Stimulated activated CD4-positive, alpha-beta T cell treated with anti-CD3 and anti-CD28 coated beads, Interleukin-15, amount 100 ng/mL, for 24 hours (primary cell): ENCODE data around the gene OR10D3.
"Not testable (repeated sequence)": the region's sequence is repeated elsewhere in the genome, so short reads cannot be mapped to it uniquely, and the experiment has no call there.

Experiments used
- DNase-seq: peaks from one replicate; pipeline ENCODE4 v3.0.0-alpha.2; 2020

OR10D3 gene

GRCh38 chr11:124195189-124195734 lies 12.1 kb downstream of the OR10D3 start:
- peak; percentile 59 for DNase-seq

GRCh38 chr11:124197999-124198398 lies 14.9 kb downstream of the OR10D3 start:
- DNase-seq, result no peak

GRCh38 chr11:124198897-124199296 lies 15.8 kb downstream of the OR10D3 start:
- DNase-seq, result no peak

GRCh38 chr11:124199702-124200101 lies 16.6 kb downstream of the OR10D3 start:
- DNase-seq, result no peak

GRCh38 chr11:124200671-124201070 lies 17.5 kb downstream of the OR10D3 start:
- DNase-seq, result no peak

GRCh38 chr11:124202951-124203350 lies 19.8 kb downstream of the OR10D3 start:
- no peak for DNase-seq

GRCh38 chr11:124204008-124204407 lies 20.9 kb downstream of the OR10D3 start:
- DNase-seq, result no peak

GRCh38 chr11:124207102-124207792 lies 24.1 kb downstream of the OR10D3 start:
- no peak for DNase-seq

GRCh38 chr11:124209824-124210357 lies 26.7 kb downstream of the OR10D3 start:
- DNase-seq, result no peak

- no peak for DNase-seq
These were observed 27.3 kb downstream of the OR10D3 start for GRCh38 chr11:124210421-124210820.

- no peak for DNase-seq
These were observed 28.2 kb downstream of the OR10D3 start for GRCh38 chr11:124211321-124211720.

- DNase-seq, result no peak
These were observed 30.9 kb downstream of the OR10D3 start for GRCh38 chr11:124214027-124214426.

GRCh38 chr11:124219126-124219525 lies 36.0 kb downstream of the OR10D3 start:
- no peak for DNase-seq

- DNase-seq, result no peak
These were observed 39.3 kb downstream of the OR10D3 start for GRCh38 chr11:124222407-124222806.

GRCh38 chr11:124224618-124225423 lies 41.7 kb downstream of the OR10D3 start:
- DNase-seq, result not testable (repeated sequence)

- no peak for DNase-seq
These were observed 42.3 kb downstream of the OR10D3 start for GRCh38 chr11:124225471-124225870.

- DNase-seq, result no peak
These were observed 50.2 kb downstream of the OR10D3 start for GRCh38 chr11:124233376-124233775.
